ENCODE measurements around the gene HDAC9.
"Not testable (repeated sequence)": the region's sequence is repeated elsewhere in the genome, so short reads cannot be mapped to it uniquely, and the experiment has no call there.

Gene HDAC9

DNA sequence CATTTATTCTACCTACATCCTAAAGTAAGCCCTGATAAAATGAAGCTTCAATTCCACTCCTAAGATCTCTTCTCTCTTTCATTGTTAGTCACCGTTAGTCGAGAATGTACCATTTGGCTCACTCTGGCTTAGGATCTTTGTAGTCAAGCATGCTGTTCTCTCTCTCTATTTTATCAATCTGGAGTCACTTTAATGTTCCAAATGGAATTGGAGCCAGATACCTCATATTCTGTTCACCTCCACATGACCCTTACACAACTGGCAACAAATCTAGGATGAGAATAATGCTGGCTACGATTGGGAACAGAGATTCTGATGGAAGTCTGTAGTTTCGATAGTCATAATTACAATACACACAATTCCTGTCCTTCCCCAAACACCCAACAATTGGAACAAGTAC is 408.1 kb downstream of the HDAC9 start:
- DNase-seq = no peak

DNA sequence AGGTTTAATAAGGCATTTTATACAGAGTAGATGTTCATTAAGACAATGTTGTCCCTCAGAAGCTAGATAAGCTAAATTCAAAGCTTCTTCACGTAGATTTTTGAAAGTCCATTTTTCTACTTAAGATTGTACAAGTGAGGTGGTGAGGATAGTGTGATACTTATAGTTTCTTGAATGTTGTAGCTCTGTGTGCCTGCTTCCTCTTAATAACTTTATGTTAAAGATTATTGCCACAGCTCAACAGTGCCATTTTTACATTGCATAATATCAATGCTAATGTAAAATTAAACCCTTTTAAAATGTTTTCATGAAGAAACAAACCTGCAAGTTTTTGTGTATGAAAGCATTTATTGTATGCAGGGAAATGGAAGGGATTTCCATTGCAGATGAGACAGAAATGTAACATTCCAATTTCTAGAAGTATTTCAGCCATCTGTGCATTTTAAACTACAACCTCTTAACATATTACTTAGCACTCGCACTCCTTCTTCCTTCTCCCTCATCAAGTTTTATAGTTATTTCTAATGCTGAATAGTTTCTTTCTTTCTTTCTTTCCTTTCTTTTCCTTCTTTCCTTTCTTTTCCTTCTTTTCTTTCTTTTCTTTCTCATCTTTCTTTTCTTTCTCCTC is 409.9 kb downstream of the HDAC9 start:
- DNase-seq = no peak

DNA sequence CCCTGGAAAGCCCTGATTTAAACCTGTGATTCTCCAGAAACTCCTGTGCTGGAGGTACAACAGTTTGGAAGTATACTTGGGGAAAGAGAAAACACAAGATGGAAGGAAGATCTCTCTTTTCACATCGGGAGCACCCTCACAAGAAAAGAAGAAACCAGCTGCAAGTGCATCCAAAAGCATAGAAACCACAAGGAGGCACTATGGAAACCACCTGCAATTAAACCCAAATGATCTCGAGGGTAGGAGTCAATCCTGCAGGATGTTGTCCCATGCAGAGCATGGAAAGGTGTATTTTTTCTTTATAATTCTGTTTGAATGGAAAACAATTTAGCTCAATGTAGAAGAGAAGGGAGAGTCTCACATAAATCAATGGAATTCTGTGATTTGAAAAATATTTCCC is 411.4 kb downstream of the HDAC9 start:
- no peak for DNase-seq

DNA sequence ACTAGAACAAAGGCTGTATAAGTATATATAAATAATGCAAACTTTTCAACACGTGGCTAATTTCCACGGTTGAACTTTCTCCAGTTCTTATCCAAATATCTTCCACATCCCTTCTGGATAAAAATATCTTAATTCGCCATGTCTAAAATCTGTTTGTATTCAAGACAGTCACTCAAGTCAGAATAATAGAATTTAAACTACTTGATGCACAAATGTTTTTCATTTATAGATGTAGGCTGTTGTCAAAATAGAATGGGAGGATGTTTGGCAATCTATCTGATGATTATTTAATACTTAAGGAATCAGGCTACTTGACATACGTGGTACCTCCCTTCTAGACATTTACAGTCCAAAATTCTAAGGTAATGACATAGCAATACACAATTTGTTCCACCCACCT is 417.6 kb downstream of the HDAC9 start:
- DNase-seq = no peak

DNA sequence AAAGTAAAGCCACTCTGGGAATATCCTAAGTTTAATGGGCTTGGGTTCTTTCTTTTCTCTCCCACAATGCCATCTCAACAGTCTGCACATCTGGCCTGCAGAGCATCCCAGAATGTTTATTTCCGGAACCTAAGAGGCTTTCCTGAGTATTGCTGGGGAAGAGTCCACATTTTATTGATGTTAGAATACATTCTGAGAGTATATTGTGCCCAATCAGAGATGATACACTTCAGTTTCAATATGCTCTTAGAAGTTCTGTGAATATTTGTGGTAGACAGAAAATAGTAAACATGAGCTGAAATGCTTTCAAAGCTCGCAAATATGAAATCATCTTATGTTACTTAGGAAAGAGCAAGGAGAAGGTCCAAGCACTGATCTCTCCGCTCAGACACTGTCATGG is 421.3 kb downstream of the HDAC9 start:
- no peak for DNase-seq

DNA sequence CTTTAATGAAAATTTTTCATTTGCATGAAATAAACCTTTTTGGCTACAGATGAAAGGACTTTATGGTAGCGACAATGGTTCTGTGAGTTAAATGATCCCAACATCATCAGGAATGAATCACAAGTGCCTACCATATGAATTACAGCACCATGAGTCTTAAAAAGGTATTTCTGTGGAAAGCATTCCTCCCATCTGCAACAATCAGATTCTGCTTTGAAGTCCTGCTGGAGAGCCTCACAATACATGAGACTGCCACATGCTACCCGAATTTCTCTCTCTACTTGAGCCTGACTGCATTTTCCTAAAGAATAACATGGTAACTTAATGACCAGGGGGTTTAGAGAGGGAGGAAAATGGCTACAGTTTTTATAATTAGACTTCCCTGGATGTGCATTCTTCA is 431.6 kb downstream of the HDAC9 start:
- DNase-seq = no peak

DNA sequence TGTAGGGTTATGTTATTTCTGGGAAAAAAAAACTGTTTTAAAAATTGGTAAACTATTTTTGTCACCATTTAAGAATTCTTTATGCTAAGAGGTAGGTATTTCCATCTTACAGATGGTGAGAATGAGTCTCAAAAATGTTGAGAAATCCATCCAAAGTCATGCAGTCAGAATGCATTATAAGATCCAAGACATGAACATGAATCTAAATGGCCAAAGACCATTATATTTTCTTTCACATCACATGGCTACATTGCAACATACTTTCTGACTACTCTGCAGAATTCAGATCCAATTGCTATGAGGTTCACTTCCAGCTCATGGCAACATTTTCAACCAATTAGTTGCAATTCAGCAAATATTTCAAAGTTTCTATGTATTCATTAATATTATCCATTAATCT is 440.7 kb downstream of the HDAC9 start:
- no peak for DNase-seq

DNA sequence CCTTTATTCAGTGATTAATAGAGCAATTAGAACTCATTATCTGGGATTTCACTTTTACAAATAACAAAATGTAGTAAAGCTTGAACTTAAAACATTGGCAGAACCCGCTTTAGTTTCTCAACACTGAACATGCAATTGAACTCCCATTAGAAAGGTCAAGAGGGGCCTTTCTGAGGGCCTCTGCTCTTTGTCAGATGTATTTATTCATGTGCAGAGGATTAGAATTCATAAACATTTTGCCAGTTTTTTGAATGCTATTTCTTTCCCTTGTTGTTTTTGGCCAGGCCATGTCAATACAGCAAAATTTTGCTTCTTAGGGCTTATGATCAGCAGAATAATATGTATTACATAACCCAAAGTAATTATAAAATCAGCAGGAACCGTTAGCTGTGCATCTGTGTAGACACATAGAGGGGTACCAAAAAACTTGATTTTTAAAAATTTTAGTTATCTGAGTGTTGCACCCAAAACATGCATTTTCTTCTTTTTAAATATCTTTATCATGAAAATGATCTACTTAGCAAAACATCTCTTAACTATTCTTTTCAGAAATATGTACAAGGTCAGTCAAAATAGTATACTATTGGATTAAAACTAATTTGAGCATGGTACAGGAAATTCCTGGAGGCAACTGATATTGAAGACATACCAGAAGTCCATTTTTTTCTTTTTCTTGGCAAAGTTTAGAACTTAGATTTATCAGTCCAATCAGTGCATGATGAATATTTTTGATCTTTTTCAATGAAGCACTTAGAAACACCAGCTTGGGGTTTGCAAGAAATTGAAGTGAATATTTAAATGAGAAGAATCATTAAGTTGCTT is 444.4 kb downstream of the HDAC9 start:
- DNase-seq = no peak

DNA sequence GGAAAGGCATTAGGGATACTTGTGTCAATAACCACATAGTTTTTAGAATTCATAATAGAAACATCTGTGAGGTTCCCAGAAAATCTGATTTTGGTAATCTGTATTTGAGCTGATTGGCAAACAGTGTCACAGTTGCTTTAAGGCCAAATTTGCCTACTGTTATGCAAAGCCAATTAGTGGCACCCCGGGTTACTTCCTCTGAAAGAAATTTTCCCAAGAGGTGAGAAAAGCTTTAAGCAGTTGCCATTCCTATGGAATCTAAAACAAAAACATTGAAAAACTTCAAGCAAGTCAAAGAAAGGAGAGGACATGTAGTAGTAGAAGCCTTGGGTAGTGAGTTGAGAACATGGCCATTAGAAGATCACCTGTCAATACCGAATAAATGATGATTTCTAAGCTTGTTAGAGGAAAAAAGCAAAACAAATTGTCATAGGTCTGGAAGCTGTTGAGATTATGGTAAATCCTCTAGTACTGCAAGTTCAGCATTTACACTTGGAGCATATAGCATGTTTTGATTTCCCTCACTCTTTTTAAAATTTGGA is 445.1 kb downstream of the HDAC9 start:
- DNase-seq = no peak

DNA sequence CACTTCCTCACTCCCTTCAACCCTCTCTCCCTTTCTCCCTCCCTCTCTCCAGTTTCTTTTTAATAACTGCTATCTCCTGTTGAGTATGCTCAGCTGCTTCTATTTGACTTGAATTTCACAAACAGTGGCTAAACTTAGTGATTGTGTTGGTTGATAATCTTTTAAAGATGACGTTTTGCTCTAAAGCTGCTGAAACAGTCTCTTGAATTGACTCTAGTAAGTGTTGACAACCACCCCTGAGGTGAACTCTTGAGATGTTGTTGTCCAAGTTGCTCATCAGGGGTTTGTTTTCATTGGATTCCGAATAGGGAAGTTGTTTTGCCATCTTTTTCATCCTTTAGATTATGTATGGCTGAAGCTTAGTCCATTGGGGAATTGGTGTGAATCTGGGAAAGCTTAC is 445.7 kb downstream of the HDAC9 start:
- DNase-seq = no peak

DNA sequence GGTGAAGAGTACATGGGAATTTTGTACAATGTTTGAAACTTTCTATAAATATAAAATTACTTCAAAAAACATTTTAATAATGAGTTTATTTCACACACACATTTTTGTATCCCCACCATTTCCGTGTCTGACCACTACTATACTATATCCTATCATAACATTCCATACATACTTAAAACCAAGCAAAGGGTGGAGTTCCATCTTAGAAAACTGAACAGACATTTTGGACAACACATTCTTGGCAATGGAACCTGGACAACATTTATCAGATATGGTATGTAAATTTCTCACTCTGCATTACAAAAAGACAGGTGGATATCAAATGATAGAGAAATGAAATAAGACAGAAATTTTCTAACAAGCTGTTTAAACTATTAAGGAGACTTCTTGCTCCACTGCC is 453.0 kb downstream of the HDAC9 start:
- no peak for DNase-seq

DNA sequence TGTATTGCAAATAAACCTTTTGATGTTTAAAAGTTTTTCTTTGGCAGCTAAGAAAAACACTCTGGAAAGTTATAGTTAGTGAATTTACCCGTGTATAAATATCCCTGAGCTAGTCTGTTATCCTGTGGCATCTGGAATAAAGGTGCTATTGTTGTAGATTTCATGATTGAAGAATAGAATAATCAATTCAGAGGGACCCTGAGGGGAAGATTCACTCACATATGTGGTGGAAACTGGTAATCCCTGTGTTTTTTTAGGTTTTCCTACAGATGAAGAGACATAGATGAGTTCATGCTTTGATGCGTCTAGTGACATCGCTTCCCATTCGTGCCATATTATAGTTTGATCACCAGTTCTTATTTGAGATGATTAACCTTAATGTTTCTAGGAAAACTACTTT is 457.3 kb downstream of the HDAC9 start:
- DNase-seq = no peak

DNA sequence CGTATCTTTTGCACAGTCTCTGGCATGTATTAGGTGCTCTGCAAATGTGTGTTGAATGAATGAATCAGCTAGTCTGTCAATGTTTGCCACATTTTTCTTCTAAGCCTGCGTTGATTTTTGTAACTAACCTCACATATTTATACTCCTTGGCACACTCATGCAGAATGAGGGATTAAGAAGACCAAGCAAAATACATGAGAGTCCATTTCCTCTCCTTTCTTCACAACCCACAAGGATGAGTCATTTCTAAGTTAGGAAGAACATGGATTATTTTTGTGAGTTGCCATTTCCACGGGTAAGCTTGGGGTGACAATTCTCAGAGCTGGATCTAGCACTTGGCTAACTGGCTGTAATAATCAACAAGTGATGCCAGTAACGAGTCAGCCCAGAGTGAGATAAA is 463.1 kb downstream of the HDAC9 start:
- no peak for DNase-seq

DNA sequence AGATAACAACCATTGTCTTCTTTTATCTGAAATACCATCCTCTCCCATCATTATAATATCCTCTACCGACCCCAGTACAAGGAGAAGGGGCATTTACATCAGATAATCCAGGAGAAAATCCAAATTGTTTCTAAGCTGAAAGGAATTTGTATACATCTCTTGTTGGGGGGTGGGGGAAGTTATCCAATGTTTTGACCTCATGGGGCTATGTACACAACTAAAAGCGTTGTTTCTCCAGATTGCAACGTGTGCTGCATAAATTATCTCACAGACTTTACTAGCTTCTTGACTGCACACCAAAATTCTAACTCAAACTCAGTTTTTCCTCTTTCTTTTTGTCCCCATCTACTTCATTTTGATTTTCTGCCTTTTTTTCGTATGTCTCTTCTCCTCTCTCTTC is 465.2 kb downstream of the HDAC9 start:
- DNase-seq = no peak

DNA sequence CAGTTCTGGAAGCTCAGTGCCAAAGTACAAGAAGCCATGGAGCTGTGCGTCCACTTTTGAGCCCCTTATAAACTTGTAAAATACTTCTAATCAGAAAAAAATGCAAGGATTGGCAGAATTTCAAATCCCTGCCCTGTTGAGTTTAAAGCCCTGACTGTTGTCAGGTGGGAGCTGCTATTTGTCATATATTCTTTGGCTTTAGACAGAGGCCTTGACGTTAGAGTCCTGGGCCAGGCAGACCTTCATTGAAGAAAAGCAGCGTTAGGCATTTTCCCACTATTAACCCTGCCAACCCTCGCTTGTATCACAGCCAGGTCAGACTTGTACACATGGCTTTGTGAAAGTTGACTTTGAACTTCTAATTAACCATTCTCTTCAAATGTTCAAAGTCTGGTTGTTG is 466.5 kb downstream of the HDAC9 start:
- DNase-seq = no peak

DNA sequence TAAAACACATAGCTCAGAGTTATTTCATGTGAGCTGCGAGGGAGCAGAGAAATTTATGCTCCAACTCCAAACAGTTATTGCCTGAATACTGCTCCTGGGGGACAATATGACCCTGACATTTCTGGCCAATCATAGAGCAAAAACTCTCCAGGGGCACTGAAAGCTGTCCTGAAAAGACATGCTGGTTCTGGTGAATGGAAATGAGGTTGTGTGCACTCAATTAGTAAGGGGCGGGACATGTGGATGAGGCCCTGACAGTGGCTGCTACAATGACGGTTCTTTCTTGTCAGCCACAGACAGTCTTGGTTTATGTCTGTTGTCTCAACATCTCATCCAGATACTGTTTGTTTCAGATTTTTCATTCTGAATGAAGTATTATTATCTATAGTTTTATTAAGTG is 470.1 kb downstream of the HDAC9 start:
- DNase-seq = no peak

DNA sequence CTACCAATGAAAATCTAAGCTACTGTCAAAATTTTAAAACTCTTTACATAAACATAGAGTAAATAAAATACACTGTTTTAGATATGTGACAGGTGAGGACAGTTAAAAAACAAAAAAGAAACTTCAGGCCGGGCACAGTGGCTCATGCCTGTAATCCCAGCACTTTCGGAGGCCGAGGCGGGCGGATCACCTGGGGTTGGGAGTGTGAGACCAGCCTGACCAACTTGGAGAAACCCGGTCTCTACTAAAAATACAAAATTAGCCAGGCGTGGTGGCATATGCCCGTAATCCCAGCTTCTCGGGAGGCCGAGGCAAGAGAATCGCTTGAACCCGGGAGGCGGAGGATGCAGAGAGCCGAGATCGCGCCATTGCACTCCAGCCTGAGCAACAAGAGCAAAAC is 472.2 kb downstream of the HDAC9 start:
- not testable (repeated sequence) for DNase-seq

DNA sequence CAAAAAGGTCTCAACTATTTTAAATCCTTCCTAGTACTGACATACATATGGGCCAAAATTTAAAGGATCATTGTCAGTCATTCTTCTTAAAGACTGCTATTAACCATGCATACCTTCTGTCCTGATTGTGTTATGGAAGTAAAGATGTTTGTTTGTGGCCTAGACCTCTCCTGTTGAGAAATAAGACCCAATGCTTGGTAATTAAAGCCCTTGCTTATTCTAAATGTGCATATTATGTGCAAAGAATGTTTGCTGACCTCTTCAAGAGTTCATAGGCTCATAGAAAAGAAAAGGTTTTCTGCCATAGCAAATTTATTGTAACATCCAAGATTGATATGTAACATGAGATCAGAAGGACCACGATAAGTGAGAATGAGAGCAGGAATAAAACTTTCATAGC is 476.3 kb downstream of the HDAC9 start:
- DNase-seq = no peak

DNA sequence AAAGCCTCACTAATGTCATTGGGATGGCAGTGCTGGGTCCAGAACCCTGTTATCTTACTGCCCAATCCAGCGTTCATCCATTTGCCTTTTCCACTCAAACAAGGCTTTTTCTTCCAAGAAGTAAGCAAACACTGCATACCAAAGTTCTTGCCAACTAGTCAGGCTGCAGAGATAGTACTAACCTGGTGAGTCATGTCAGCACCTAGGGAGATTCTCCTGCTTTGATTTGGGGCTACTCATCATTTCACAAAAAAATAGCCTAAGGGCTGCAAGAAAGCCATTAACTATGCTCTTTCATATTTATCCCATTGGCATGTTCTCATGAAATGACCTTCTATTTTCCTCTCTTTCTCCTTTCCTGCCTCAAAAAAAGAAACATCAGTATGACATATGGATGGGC is 479.3 kb downstream of the HDAC9 start:
- no peak for DNase-seq

DNA sequence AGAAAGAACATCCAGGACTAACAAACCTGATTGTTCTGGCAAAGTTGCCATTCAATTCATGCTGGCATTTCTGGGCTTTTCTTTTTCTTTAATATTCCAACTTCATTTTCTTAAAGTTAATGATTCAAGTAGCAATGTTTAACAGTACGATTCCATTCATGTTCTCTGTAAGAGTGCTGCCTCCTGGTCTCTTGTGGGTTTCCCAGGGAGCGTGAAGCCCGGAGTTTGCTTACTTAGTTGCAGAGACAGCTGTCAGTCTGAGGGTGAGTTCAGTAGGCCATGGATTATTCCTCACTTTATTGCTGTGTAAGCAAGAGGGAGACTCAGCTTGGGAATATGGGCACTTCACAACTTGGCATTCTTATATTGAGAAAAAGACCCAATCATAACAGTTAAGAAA is 479.7 kb downstream of the HDAC9 start:
- DNase-seq = no peak

DNA sequence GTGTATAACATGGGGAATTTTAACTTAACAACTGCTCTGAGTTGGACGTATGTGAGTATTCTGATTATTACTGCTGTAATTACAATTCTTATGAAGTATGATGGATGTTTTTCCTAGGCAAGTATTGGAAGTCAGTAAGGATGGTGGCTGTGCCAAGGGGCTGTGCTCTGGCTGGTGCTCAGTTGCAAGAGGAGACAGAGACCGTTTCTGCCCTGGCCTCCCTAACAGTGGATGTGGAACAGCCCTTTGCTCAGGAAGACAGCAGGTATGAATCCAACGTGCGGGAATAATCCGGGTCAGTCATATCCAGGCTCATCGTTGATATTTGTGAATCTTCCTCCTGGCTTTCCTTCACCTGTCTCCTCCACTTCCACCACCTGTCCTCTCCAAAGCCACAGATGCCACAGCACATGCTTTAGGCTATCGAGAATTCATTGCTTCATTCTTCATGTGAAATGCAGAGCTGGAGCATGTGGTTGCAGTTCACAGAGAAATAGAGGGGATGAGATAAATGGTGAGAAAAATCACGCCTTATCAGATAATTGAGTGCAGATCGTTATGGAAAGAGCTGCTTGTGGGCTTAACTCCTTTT is 480.2 kb downstream of the HDAC9 start:
- DNase-seq = no peak

DNA sequence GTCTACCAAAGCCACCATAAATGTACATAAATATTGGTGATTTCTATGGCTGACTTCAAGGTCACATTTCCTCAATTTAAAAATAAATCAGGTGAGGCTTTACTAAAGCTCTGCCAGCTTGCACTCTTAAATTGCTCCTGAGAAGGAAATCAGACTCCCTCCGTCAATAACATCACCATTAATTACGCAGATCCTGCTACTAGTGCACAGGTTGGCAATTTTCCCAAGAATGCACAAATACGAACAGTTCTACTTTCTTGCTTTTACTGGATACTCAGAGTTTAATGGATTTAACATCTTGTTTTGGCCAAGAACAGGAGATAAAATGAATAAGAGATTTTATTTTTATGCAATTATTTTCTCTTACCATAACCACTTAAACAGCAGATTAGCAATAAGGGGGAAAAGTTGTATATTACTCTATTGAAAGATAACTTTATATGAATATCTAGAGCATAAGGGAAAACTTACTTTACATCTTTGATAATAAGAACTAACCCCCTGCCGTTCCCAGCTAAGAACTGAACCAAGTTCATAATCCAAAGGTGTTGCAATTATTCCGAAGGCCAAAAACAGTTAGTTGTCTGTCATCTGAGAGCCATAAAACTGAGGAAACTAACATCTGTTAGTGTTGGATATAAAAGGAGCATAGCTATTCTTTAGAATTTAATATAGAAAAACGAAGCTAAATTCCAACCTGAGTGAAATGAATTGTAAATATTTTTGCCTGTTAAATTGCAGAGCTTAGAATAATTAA is 481.3 kb downstream of the HDAC9 start:
- no peak for DNase-seq

DNA sequence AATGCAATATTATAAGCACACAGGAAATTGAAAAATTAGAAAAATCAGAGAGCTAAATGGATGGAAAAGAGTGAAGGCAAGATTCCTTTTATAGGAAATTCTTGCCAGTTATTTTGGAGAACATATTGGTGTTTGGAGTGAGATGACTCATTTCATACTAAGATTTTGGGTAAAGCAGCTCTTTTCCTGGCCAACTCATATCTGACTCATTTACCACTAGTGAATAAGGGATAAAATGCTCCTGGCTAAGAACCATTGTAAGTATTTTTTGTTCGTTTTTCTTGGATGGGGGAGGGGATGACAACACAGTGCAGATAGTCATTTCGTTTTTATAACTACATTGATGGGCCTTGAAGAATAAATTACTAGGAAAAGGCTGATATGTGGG is 482.6 kb downstream of the HDAC9 start:
- DNase-seq = no peak

DNA sequence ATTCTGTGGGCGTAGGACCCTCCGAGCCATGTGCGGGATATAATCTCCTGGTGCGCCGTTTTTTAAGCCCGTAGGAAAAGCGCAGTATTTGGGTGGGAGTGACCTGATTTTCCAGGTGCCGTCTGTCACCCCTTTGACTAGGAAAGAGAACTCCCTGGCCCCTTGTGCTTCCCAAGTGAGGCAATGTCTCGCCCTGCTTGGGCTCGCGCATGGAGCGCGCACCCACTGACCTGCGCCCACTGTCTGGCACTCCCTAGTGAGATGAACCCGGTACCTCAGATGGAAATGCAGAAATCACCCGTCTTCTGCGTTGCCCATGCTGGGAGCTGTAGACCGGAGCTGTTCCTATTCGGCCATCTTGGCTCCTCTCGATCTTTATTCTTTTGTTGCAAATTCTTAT is 495.2 kb downstream of the HDAC9 start:
- DNase-seq = not testable (repeated sequence)

Measured in NCI-H2029 treated with DMSO at 0.1 percent for 48 hours (cell line).